CD14-positive monocyte (primary cell): Measurements from ENCODE around the gene MEGF6. TPM values are rescaled to one million over a fixed set of nuclear protein-coding genes. Genes with fewer than 3 reads are reported as not detected.

Experiments
- DNase-seq, 3 donors: peaks; one replicate each; pipeline ENCODE4 v3.0.0-alpha.2; 2011 to 2022
- H2AFZ ChIP-seq: 2 replicates; pipeline ENCODE4 v1.6.0; 2012; ENCODE audit warnings: mild to moderate bottlenecking, low read depth, low read length, inconsistent platforms; ENCODE audit not compliant: insufficient read depth, poor library complexity, severe bottlenecking
- H3K27ac ChIP-seq, 2 donors: 1 replicate in 1 of 2; 2 replicates in 1 of 2; pipeline ENCODE4 v1.5.1; 2012 to 2013; ENCODE audit warnings: low read length in 2 of 2, control low read depth in 1 of 2, inconsistent platforms in 1 of 2, low read depth in 1 of 2, mild to moderate bottlenecking in 1 of 2
- H3K27me3 ChIP-seq, 2 donors: one replicate each; pipeline versions ENCODE4 v1.6.0 to v1.6.1; 2011 to 2013; ENCODE audit warnings: low read length in 2 of 2; ENCODE audit not compliant: control insufficient read depth in 2 of 2, insufficient read depth in 2 of 2
- H3K36me3 ChIP-seq, 2 donors: replicated peaks in 1 of 2; 1 replicate in 1 of 2; 2 replicates in 1 of 2; pipeline versions ENCODE4 v1.5.1 to v1.6.1; 2012 to 2013; ENCODE audit warnings: low read length in 2 of 2, control low read depth in 1 of 2, inconsistent platforms in 1 of 2, mild to moderate bottlenecking in 1 of 2; ENCODE audit not compliant: insufficient read depth in 2 of 2, control insufficient read depth in 1 of 2
- H3K4me1 ChIP-seq, 2 donors: 1 replicate in 1 of 2; 2 replicates in 1 of 2; pipeline versions ENCODE4 v1.5.1 to v1.6.1; 2012 to 2013; ENCODE audit warnings: low read length in 2 of 2, control low read depth in 1 of 2, inconsistent platforms in 1 of 2, mild to moderate bottlenecking in 1 of 2, moderate library complexity in 1 of 2; ENCODE audit not compliant: insufficient read depth in 2 of 2, control insufficient read depth in 1 of 2
- H3K4me2 ChIP-seq: replicated peaks from 2 replicates; pipeline ENCODE3; 2012; ENCODE audit warnings: low read length, moderate library complexity, mild to moderate bottlenecking; ENCODE audit not compliant: poor library complexity, severe bottlenecking; ENCODE audit errors: extremely low read depth
- H3K4me3 ChIP-seq, 3 experiments: fragments of 200-600 bp in 1 of 3; sonication (generic) in 1 of 3; replicated peaks in 1 of 3; 1 replicate in 2 of 3; 2 replicates in 1 of 3; pipeline ENCODE4 v1.5.1; 2011 to 2013; ENCODE audit warnings: low read length in 3 of 3, mild to moderate bottlenecking in 3 of 3, control low read depth in 2 of 3, low read depth in 2 of 3, inconsistent platforms in 1 of 3, moderate library complexity in 1 of 3
- H3K79me2 ChIP-seq: 2 replicates; pipeline ENCODE4 v1.6.0; 2012; ENCODE audit warnings: mild to moderate bottlenecking, control low read depth, inconsistent platforms, low read length, moderate library complexity; ENCODE audit not compliant: insufficient read depth
- H3K9ac ChIP-seq: 2 replicates; pipeline ENCODE4 v1.6.0; 2017; ENCODE audit warnings: low read length, mild to moderate bottlenecking; ENCODE audit not compliant: insufficient read depth, poor library complexity, severe bottlenecking
- H3K9me3 ChIP-seq, 2 donors: replicated peaks in 1 of 2; 1 replicate in 1 of 2; 2 replicates in 1 of 2; pipeline versions ENCODE4 v1.5.1 to v1.6.1; 2012 to 2013; ENCODE audit warnings: low read length in 2 of 2, control low read depth in 1 of 2; ENCODE audit not compliant: control insufficient read depth in 1 of 2, insufficient read depth in 1 of 2
- H4K20me1 ChIP-seq: 2 replicates; pipeline ENCODE4 v1.6.0; 2012; ENCODE audit warnings: mild to moderate bottlenecking, low read length, control low read depth, moderate library complexity; ENCODE audit not compliant: insufficient read depth
- H3K27ac Mint-ChIP-seq, 7 donors: one replicate each; pipeline ENCODE4 v1.8.0; 2020; ENCODE audit warnings: mild to moderate bottlenecking in 7 of 7, mixed read lengths in 7 of 7, moderate library complexity in 6 of 7, inconsistent platforms in 2 of 7
- H3K27me3 Mint-ChIP-seq, 3 donors: one replicate each; pipeline ENCODE4 v1.8.0; 2021 to 2022; ENCODE audit warnings: low read depth in 3 of 3, mild to moderate bottlenecking in 3 of 3, mixed read lengths in 3 of 3, moderate library complexity in 3 of 3, inconsistent platforms in 1 of 3
- H3K36me3 Mint-ChIP-seq, 2 donors: one replicate each; pipeline ENCODE4 v1.8.0; 2020; ENCODE audit warnings: mixed read lengths in 2 of 2, inconsistent platforms in 1 of 2, mild to moderate bottlenecking in 1 of 2
- H3K4me1 Mint-ChIP-seq: one replicate; pipeline ENCODE4 v1.8.0; 2020; ENCODE audit warnings: mild to moderate bottlenecking, mixed read lengths
- H3K4me3 Mint-ChIP-seq, 2 donors: one replicate each; pipeline ENCODE4 v1.8.0; 2020; ENCODE audit warnings: mild to moderate bottlenecking in 2 of 2, mixed read lengths in 2 of 2, moderate library complexity in 1 of 2
- H3K9me3 Mint-ChIP-seq, 7 donors: one replicate each; pipeline ENCODE4 v1.8.0; 2020 to 2022; ENCODE audit warnings: mixed read lengths in 7 of 7, mild to moderate bottlenecking in 6 of 7, moderate library complexity in 6 of 7, inconsistent platforms in 2 of 7
- CTCF ChIP-seq: fragments of 200-600 bp; IDR thresholded peaks from one replicate; pipeline ENCODE4 v1.8.0; 2022; ENCODE audit warnings: antibody characterized with exemption, mild to moderate bottlenecking
- WGBS: methylation state at CpG from one replicate; pipeline ENCODE4 v1.1.5; 2013; ENCODE audit warnings: missing lambda C conversion rate; ENCODE audit not compliant: insufficient coverage; 5-methylcytosine and 5-hydroxymethylcytosine counted together
- intact Hi-C, 2 donors: fragments of 100-400 bp; cut with micrococcal nuclease; formaldehyde crosslinking; loops; one replicate each; pipeline versions ENCODE4 v1.15.0 to v1.15.1; 2023
- polyA plus RNA-seq, 3 donors: library from polyadenylated mRNA; depleted of rRNA in 1 of 3; unstranded in 2 of 3; stranded (reverse) in 1 of 3; fragments of 300-500 nt in 2 of 3; fragments of >200 nt in 1 of 3; fragmentation: Illumina TruSeq in 2 of 3; gene quantifications; 1 replicate in 2 of 3; 2 replicates in 1 of 3; pipeline ENCODE4 v1.2.3, GENCODE V29; 2012 to 2021

Gene MEGF6
- polyA plus RNA-seq, 3 donors: 0.39 to 3.8 (median 1.2) TPM

- H3K9me3 Mint-ChIP-seq: no peaks in the 10 kb centered on the region
- no peak for TF ChIP-seq CTCF
- intact Hi-C loops: no loop called here
- Histone ChIP-seq H3K9ac (no peak overlapping the region), H3K27ac (no peak overlapping the region), H3K79me2 (no peaks in the 10 kb centered on the region), H3K4me1 (no peaks in the 10 kb centered on the region), H3K4me2 (no peak overlapping the region), H3K36me3 (no peaks in the 10 kb centered on the region), H4K20me1 (no peaks in the 10 kb centered on the region), H3K4me3 (no peak overlapping the region), H2AFZ (no peak overlapping the region), H3K27me3 (no peaks in the 10 kb centered on the region), H3K9me3 (no peaks in the 10 kb centered on the region)
- no peaks in the 10 kb centered on the region for H3K4me1 Mint-ChIP-seq
- 93% methylated on average over 12 of the region's 13 CpGs for WGBS
- no peak overlapping the region for H3K27ac Mint-ChIP-seq
- peaks cover 0 to 4% (median 1%) of the 10 kb centered on the region in 3 donors for H3K27me3 Mint-ChIP-seq
- no peak for DNase-seq
- H3K36me3 Mint-ChIP-seq: no peaks in the 10 kb centered on the region
- H3K4me3 Mint-ChIP-seq: no peak overlapping the region
Measured at GRCh38 chr1:3523980-3524379, 87.3 kb downstream of the MEGF6 start.

- Histone ChIP-seq H2AFZ (no peak overlapping the region), H3K27ac (no peak overlapping the region), H4K20me1 (no peaks in the 10 kb centered on the region), H3K4me3 (no peak overlapping the region), H3K79me2 (no peaks in the 10 kb centered on the region), H3K9me3 (no peaks in the 10 kb centered on the region), H3K9ac (no peak overlapping the region), H3K27me3 (no peaks in the 10 kb centered on the region), H3K4me1 (no peaks in the 10 kb centered on the region), H3K4me2 (no peak overlapping the region), H3K36me3 (no peaks in the 10 kb centered on the region)
- no peaks in the 10 kb centered on the region for H3K4me1 Mint-ChIP-seq
- H3K9me3 Mint-ChIP-seq: peaks cover 0 to 4% (median 0%) of the 10 kb centered on the region in 7 donors
- H3K27ac Mint-ChIP-seq: no peak overlapping the region
- H3K4me3 Mint-ChIP-seq: no peak overlapping the region
- TF ChIP-seq CTCF: no peak
- H3K27me3 Mint-ChIP-seq: peaks cover 0 to 2% (median 1%) of the 10 kb centered on the region in 3 donors
- WGBS: 79% methylated on average over 7 of the region's 19 CpGs
- no peaks in the 10 kb centered on the region for H3K36me3 Mint-ChIP-seq
- intact Hi-C loops: no loop called here
- DNase-seq: no peak
Measured at GRCh38 chr1:3522564-3523265, 88.6 kb downstream of the MEGF6 start.
